HFFc6 (cell line): ENCODE results near the gene BATF. TPM values are rescaled to one million over a fixed set of nuclear protein-coding genes. Genes with fewer than 3 reads are reported as not detected.
"Not testable (repeated sequence)": the region's sequence is repeated elsewhere in the genome, so short reads cannot be mapped to it uniquely, and the experiment has no call there.

Experiments used
- DNase-seq: peaks from one replicate; pipeline ENCODE4 v3.0.0-alpha.2; 2018
- H3K27ac Mint-ChIP-seq: 2 replicates; pipeline ENCODE4 v1.8.0; 2020; ENCODE audit warnings: mild to moderate bottlenecking, mixed read lengths
- H3K27me3 Mint-ChIP-seq: 2 replicates; pipeline ENCODE4 v1.8.0; 2021; ENCODE audit warnings: mild to moderate bottlenecking, moderate library complexity, mixed read lengths; ENCODE audit not compliant: insufficient read depth
- H3K36me3 Mint-ChIP-seq: 2 replicates; pipeline ENCODE4 v1.8.0; 2021; ENCODE audit warnings: low read depth, mixed read lengths
- H3K4me1 Mint-ChIP-seq: 2 replicates; pipeline ENCODE4 v1.8.0; 2020; ENCODE audit warnings: low read depth, mixed read lengths
- H3K4me3 Mint-ChIP-seq: 2 replicates; pipeline ENCODE4 v1.8.0; 2020; ENCODE audit warnings: mild to moderate bottlenecking, moderate library complexity, mixed read lengths
- H3K9me3 Mint-ChIP-seq: 2 replicates; pipeline ENCODE4 v1.8.0; 2020; ENCODE audit warnings: mild to moderate bottlenecking, mixed read lengths
- CTCF ChIP-seq: fragments of 200-600 bp; sonication (generic); IDR thresholded peaks from 2 replicates; pipeline ENCODE4 v1.5.0; 2021; ENCODE audit warnings: antibody characterized with exemption, mild to moderate bottlenecking
- long read RNA-seq: library from polyadenylated mRNA; unstranded; transcript quantifications from one replicate; pipeline ENCODE4 v2.0.0, GENCODE V29; 2019
- total RNA-seq, 6 experiments: library from RNA; stranded (reverse); fragmentation: NEBNext Ultra II Directional; extraction: Animal tissue kit (Norgen Biotek cat#: 25700); gene quantifications; 2 replicates in 1 of 6; 3 replicates in 5 of 6; pipeline ENCODE4 v1.2.3, GENCODE V29; 2021

The BATF gene
- total RNA-seq = not detected
- long read RNA-seq = 0 reads

GRCh38 chr14:75522224-75522982, at the start of gene BATF:
Gene BATF (plus strand): TSS chr14:75522469. CDS start chr14:75522683, 214 bp downstream.
- H3K27me3 Mint-ChIP-seq = peaks cover 8% of the 10 kb centered on the region
- no peak for DNase-seq
- H3K4me3 Mint-ChIP-seq = no peak within 1 kb of the TSS
- H3K9me3 Mint-ChIP-seq = no peaks in the 10 kb centered on the region
- no peaks in the 10 kb centered on the region for H3K36me3 Mint-ChIP-seq
- H3K27ac Mint-ChIP-seq = no peak within 1 kb of the TSS
- no peak for TF ChIP-seq CTCF
- peaks cover 26% of the 10 kb centered on the region for H3K4me1 Mint-ChIP-seq

- H3K27ac Mint-ChIP-seq, H3K4me1 Mint-ChIP-seq, H3K4me3 Mint-ChIP-seq, DNase-seq, H3K9me3 Mint-ChIP-seq, H3K27me3 Mint-ChIP-seq: not testable (repeated sequence)
- peaks cover 24% of the 10 kb centered on the region for H3K36me3 Mint-ChIP-seq
Measured at GRCh38 chr14:75474127-75474526, 48.1 kb upstream of the BATF start.

- H3K9me3 Mint-ChIP-seq = no peaks in the 10 kb centered on the region
- TF ChIP-seq CTCF = no peak
Measured at GRCh38 chr14:75476274-75476995, 45.8 kb upstream of the BATF start.

GRCh38 chr14:75477881-75478280, 44.4 kb upstream of the BATF start:
- peaks cover 9% of the 10 kb centered on the region for H3K27me3 Mint-ChIP-seq
- H3K9me3 Mint-ChIP-seq = no peaks in the 10 kb centered on the region
- TF ChIP-seq CTCF = no peak
- H3K27ac Mint-ChIP-seq = no peak overlapping the region
- H3K4me3 Mint-ChIP-seq = no peak overlapping the region
- peaks cover 14% of the 10 kb centered on the region; the same call in 1 of the 2 replicates for H3K36me3 Mint-ChIP-seq
- no peak for DNase-seq
- no peaks in the 10 kb centered on the region for H3K4me1 Mint-ChIP-seq

More at GRCh38 chr14:75476274-75476995, 45.8 kb upstream of the BATF start:
- H3K36me3 Mint-ChIP-seq = peaks cover 20% of the 10 kb centered on the region; the same call in 1 of the 2 replicates
- no peak overlapping the region for H3K4me3 Mint-ChIP-seq
- no peaks in the 10 kb centered on the region for H3K4me1 Mint-ChIP-seq
- no peak overlapping the region for H3K27ac Mint-ChIP-seq
- DNase-seq = no peak
- peaks cover 9% of the 10 kb centered on the region for H3K27me3 Mint-ChIP-seq

GRCh38 chr14:75479770-75480600, 42.3 kb upstream of the BATF start:
- H3K36me3 Mint-ChIP-seq = 0 out of 2 replicates have a peak, but pooled peaks cover 6% of the 10 kb centered on the region
- H3K27ac Mint-ChIP-seq = no peak overlapping the region
- no peak for DNase-seq
- H3K4me3 Mint-ChIP-seq = no peak overlapping the region
- no peaks in the 10 kb centered on the region for H3K9me3 Mint-ChIP-seq
- no peaks in the 10 kb centered on the region for H3K4me1 Mint-ChIP-seq
- peaks cover 16% of the 10 kb centered on the region for H3K27me3 Mint-ChIP-seq
- TF ChIP-seq CTCF = no peak
